Immature natural killer cell (primary cell): ENCODE results near the gene TEX52. TPM values are rescaled to one million over a fixed set of nuclear protein-coding genes. Genes with fewer than 3 reads are reported as not detected.

ENCODE experiments used
- DNase-seq, 3 donors: peaks; one replicate each; pipeline ENCODE4 v3.0.0; 2022; ENCODE audit warnings: mixed read lengths in 1 of 3
- H3K27ac Mint-ChIP-seq, 6 donors: one replicate each; pipeline ENCODE4 v1.8.0; 2020; ENCODE audit warnings: mixed read lengths in 6 of 6, mild to moderate bottlenecking in 5 of 6, inconsistent platforms in 4 of 6, moderate library complexity in 3 of 6
- H3K27me3 Mint-ChIP-seq, 3 donors: one replicate each; pipeline ENCODE4 v1.8.0; 2020 to 2021; ENCODE audit warnings: low read depth in 3 of 3, mild to moderate bottlenecking in 3 of 3, mixed read lengths in 3 of 3, moderate library complexity in 3 of 3, inconsistent platforms in 1 of 3
- H3K36me3 Mint-ChIP-seq, 3 donors: one replicate each; pipeline ENCODE4 v1.8.0; 2020; ENCODE audit warnings: mixed read lengths in 3 of 3, inconsistent platforms in 2 of 3, mild to moderate bottlenecking in 2 of 3
- H3K4me1 Mint-ChIP-seq, 2 donors: one replicate each; pipeline ENCODE4 v1.8.0; 2020; ENCODE audit warnings: inconsistent platforms in 2 of 2, mild to moderate bottlenecking in 2 of 2, mixed read lengths in 2 of 2, moderate library complexity in 1 of 2
- H3K4me3 Mint-ChIP-seq, 5 donors: one replicate each; pipeline ENCODE4 v1.8.0; 2020; ENCODE audit warnings: mild to moderate bottlenecking in 5 of 5, mixed read lengths in 5 of 5, inconsistent platforms in 3 of 5, moderate library complexity in 3 of 5
- H3K9me3 Mint-ChIP-seq, 6 donors: one replicate each; pipeline ENCODE4 v1.8.0; 2020; ENCODE audit warnings: mild to moderate bottlenecking in 6 of 6, mixed read lengths in 6 of 6, inconsistent platforms in 4 of 6, moderate library complexity in 3 of 6
- polyA plus RNA-seq, 3 donors: library from polyadenylated mRNA; unstranded; fragments of 300-500 nt; fragmentation: Illumina TruSeq; gene quantifications; one replicate each; pipeline ENCODE4 v1.2.3, GENCODE V29; 2021

TEX52 gene
- polyA plus RNA-seq, 3 donors from 2014 or later, result not detected

DNA sequence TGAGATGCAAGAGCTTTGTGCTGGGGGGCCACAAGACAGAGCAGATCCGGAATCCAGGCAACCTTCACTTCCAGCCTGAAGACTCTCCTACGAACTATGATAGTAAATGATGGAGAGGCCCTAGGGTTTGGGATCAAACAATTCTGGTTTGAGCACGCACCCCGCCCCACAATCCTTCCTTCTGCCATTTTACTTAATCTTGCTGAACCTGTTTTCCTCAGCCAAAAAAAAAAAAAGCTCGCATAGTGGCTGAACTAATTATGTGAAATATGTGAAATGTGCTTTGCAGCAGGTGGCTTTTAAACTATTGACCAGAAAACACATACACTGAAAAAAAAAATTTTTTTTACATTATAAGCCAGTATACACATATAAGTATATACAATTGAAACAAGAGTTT lies 45.0 kb downstream of the TEX52 start:
- Mint-ChIP-seq H3K4me1 (peaks cover 31 to 40% of the 10 kb centered on the region in 2 donors), H3K36me3 (peaks cover 0 to 3% (median under 1%) of the 10 kb centered on the region in 3 donors), H3K27ac (peak overlapping the region; percentile 99 to 100 (median 100)), H3K27me3 (peaks cover 5 to 13% (median 11%) of the 10 kb centered on the region in 3 donors), H3K4me3 (peak overlapping the region; percentile 100), H3K9me3 (no peaks in the 10 kb centered on the region)
- no peak for DNase-seq

DNA sequence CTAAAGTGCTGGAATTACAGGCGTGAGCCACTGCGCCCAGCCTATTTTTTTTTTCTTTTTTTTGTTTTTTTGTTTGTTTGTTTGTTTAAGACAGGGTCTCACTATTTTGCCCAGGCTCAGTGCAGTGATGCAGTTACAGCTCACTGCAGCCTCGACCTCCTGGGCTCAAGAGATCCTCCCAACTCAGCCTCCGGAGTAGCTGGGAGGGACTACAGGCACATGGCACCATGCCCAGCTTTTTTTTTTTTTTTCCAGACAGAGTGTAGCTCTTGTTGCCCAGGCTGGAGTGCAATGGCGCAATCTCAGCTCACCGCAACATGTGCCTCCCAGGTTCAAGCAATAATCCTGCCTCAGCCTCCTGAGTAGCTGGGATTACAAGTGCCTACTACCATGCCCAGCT lies 50.1 kb downstream of the TEX52 start:
- H3K4me1 Mint-ChIP-seq, result peaks cover 4 to 5% of the 10 kb centered on the region in 2 donors
- H3K4me3 Mint-ChIP-seq, result no peak overlapping the region
- no peak for DNase-seq
- H3K9me3 Mint-ChIP-seq, result no peaks in the 10 kb centered on the region
- H3K36me3 Mint-ChIP-seq, result peaks cover 4 to 20% (median 15%) of the 10 kb centered on the region in 3 donors
- H3K27ac Mint-ChIP-seq, result no peak overlapping the region
- peaks cover 0 to 6% (median 0%) of the 10 kb centered on the region in 3 donors for H3K27me3 Mint-ChIP-seq

DNA sequence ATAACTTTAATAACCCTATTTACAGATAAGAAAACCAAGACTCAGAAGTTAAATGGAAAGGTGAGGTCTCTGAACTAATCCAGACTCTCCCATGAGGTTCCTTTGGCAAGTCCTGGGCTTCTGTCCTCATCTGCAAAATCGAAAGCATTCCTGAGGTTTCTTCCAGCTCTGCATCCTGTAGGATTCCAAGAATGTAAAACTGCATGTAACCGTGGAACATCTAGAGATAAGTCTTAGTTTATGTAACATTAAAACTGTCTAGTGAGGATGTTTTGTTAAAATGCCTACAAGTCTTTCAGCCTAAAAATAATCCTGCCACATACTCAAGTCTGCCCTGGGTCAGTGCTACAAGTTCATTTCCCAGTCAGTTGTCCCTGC lies 51.7 kb downstream of the TEX52 start:
- Mint-ChIP-seq H3K9me3 (no peaks in the 10 kb centered on the region), H3K4me3 (no peak overlapping the region), H3K4me1 (peaks cover 0 to 2% of the 10 kb centered on the region in 2 donors), H3K27me3 (peaks cover 0 to 6% (median 0%) of the 10 kb centered on the region in 3 donors), H3K27ac (peak overlapping the region in 1 of 6 donors; percentile 0), H3K36me3 (peaks cover 7 to 31% (median 15%) of the 10 kb centered on the region in 3 donors)
- DNase-seq, result no peak

DNA sequence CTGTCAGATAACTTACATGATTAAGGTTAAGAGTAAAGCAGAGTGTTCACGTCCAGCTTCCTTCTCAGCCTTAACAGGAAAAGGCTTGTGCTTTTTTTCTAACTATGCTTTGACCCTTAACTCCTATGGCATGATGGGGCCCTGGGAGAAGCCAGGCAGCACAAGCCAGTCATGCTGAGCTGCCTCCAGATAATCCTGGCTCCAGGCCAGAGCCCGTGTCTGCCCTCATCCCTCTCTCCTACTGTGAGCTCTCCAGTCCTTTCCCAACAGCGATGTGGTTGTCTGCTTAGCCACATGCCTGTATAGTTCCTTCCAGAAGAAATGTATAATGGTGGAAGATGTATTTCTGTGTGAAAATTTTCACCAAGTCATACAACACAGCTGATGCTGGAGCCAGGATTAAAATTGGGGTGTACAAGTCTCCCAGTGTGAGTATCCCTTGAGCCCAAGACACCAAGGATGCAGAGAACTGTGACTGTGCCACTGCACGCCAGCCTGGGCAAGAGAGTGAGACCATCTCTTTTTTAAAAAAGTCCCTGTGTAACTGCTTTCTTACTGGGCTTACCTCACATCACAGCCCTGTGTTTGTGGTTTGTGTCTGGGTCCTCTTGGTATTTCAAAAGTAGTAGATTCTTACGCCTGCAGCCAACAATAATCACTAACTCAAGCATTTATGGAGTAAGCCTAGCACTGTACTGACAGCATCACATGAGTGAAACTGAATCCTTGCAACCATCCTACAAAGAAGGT lies 52.3 kb downstream of the TEX52 start:
- H3K27ac Mint-ChIP-seq, result peak overlapping the region in 2 of 6 donors; percentile 0 to 35
- peaks cover 0 to 6% (median 0%) of the 10 kb centered on the region in 3 donors for H3K27me3 Mint-ChIP-seq
- DNase-seq, result no peak
- H3K36me3 Mint-ChIP-seq, result peaks cover 8 to 36% (median 15%) of the 10 kb centered on the region in 3 donors
- H3K4me1 Mint-ChIP-seq, result peaks cover 0 to 2% of the 10 kb centered on the region in 2 donors
- H3K9me3 Mint-ChIP-seq, result no peaks in the 10 kb centered on the region
- H3K4me3 Mint-ChIP-seq, result no peak overlapping the region

DNA sequence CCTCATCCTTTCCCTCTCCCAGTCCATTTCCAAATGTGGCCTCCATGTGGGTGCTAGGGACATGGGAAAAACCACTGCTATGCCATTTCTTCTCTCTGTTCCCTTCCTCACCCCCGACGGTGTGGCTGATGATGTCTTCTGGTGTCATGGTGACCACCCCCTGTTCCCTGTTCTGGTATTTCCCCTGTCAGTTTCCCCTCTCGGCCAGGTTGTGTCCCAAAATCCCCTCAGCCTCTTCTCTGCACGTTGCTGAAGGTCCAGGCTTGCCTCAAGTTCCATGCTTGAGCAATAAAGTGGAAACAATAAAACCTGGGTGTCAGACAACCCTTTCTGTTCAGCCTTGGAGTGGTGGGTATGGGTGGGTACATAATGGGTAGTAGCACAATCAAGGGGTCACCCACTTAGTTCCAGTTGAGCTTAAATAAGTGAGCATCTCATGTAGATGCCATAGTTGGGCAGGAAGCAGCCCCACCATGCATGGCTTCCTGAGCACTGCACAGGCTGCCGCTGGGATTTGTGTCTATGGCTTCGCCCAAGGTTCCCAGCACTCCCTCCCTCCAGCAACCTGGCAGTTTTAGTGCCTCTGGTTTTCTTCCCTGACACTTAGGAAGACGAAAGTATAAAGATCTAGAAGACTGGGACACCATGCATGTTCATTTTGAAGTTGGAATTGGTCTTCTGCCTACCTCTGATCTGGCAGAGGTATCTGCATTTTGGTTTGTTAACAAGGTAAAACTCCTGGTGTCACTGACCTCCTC lies 53.0 kb downstream of the TEX52 start:
- DNase-seq, result no peak
- peaks cover 14 to 44% (median 16%) of the 10 kb centered on the region in 3 donors for H3K36me3 Mint-ChIP-seq
- H3K9me3 Mint-ChIP-seq, result no peaks in the 10 kb centered on the region
- H3K4me1 Mint-ChIP-seq, result peaks cover 0 to 2% of the 10 kb centered on the region in 2 donors
- H3K4me3 Mint-ChIP-seq, result no peak overlapping the region
- H3K27ac Mint-ChIP-seq, result peak overlapping the region in 1 of 6 donors; percentile 28
- peaks cover 0 to 6% (median 0%) of the 10 kb centered on the region in 3 donors for H3K27me3 Mint-ChIP-seq

DNA sequence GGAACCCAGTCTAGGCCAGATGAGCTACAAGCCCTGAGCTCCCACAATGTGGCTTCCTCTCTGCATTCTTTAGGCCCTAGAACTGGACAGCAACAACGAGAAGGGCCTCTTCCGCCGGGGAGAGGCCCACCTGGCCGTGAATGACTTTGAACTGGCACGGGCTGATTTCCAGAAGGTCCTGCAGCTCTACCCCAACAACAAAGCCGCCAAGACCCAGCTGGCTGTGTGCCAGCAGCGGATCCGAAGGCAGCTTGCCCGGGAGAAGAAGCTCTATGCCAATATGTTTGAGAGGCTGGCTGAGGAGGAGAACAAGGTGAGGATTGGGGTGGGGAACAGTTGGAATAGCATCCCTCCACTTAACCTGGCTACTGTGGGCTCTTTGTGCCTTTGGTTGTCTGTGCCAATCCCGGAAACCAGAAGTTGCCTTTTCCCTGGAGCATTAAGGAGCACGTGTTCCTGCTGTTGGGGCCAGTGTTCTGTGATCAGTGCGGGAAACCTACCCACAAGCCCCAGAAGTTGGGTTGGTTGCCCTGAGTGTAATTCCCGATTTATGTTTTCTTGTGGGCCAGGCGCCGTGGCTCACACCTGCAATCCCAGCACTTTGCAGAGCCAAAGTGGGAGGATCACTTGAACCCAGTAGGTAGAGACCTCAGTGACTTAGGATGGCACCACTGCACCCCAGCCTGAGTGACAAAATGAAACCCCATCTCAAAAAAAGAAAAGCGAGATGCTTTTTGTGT lies 55.6 kb downstream of the TEX52 start:
- no peak overlapping the region for H3K27ac Mint-ChIP-seq

DNA sequence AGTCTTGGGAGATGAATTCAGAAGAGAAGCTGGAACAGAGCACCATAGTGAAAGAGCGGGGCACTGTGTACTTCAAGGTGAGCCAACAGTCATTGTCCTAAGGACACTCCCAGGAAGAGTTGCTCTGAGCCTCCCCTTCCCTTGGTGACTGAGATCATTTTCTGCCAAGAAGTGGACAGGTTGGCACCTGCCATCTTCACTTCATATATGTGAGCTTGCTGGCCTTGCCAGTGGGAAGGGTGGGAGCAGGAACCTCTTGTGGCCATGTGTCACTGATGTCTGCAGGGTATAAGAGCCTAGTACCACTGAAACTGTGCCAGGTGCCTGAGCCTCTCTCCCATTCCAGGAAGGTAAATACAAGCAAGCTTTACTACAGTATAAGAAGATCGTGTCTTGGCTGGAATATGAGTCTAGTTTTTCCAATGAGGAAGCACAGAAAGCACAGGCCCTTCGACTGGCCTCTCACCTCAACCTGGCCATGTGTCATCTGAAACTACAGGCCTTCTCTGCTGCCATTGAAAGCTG lies 56.7 kb downstream of the TEX52 start:
- Mint-ChIP-seq H3K27ac (no peak overlapping the region), H3K36me3 (peaks cover 16 to 45% (median 18%) of the 10 kb centered on the region in 3 donors), H3K9me3 (no peaks in the 10 kb centered on the region), H3K4me1 (peaks cover 14 to 18% of the 10 kb centered on the region in 2 donors), H3K27me3 (peaks cover 0 to 13% (median 5%) of the 10 kb centered on the region in 3 donors), H3K4me3 (no peak overlapping the region)
- DNase-seq, result no peak

More for the DNA sequence above, 55.6 kb downstream of the TEX52 start:
- Mint-ChIP-seq H3K36me3 (peaks cover 18 to 50% (median 20%) of the 10 kb centered on the region in 3 donors), H3K4me1 (peaks cover 14 to 15% of the 10 kb centered on the region in 2 donors), H3K4me3 (no peak overlapping the region), H3K9me3 (no peaks in the 10 kb centered on the region), H3K27me3 (peaks cover 0 to 10% (median 1%) of the 10 kb centered on the region in 3 donors)
- no peak for DNase-seq

Other genes starting within 250 kb of the TEX52 start
- gene FKBP4, start 62.1 kb downstream of the TEX52 start, polyA plus RNA-seq, result 10 to 100 TPM; 24.9 to 30.3 (median 27.6) TPM
- gene ITFG2, start 44.4 kb downstream of the TEX52 start, polyA plus RNA-seq, result 10 to 100 TPM; 39.5 to 83.0 (median 60.4) TPM
- gene NRIP2, start 22.0 kb downstream of the TEX52 start, polyA plus RNA-seq, result 1 to 10 TPM in 1 of 3 donors, under 1 TPM in 2; 0.31 to 1.4 (median 0.71) TPM
- gene FOXM1, start 20.1 kb upstream of the TEX52 start, polyA plus RNA-seq, result 1 to 10 TPM in 1 of 3 donors, under 1 TPM in 2; 0.43 to 1.2 (median 0.46) TPM
- gene RHNO1, start 20.2 kb upstream of the TEX52 start, polyA plus RNA-seq, result 10 to 100 TPM; 27.2 to 49.0 (median 37.6) TPM
- gene TULP3, start 33.9 kb upstream of the TEX52 start, polyA plus RNA-seq, result 10 to 100 TPM in 1 of 3 donors, 1 to 10 TPM in 2; 5.5 to 11.1 (median 7.5) TPM
- gene TEAD4, start 102.4 kb upstream of the TEX52 start, polyA plus RNA-seq, result not detected
- gene TSPAN9, start 220.3 kb upstream of the TEX52 start, polyA plus RNA-seq, result under 1 TPM in 1 of 3 donors, not detected in 2; 0.44 TPM